Bronchial epithelial cell (primary cell): ENCODE results near the gene GTF2IRD2. TPM values are rescaled to one million over a fixed set of nuclear protein-coding genes. Genes with fewer than 3 reads are reported as not detected.
A peak's percentile ranks its signal among the peaks of the same experiment; 100 is the strongest.
"Not testable (repeated sequence)": the region's sequence is repeated elsewhere in the genome, so short reads cannot be mapped to it uniquely, and the experiment has no call there.

ENCODE experiments used
- DNase-seq: peaks from one replicate; pipeline ENCODE4 v3.0.0-alpha.2; 2010; ENCODE audit warnings: low read depth
- FAIRE-seq: peaks from 2 replicates; lab custom pipeline; 2011; peaks lifted over from hg19 to GRCh38; lab: Jason Lieb, UNC
- H3K27me3 ChIP-seq: 2 replicates; pipeline ENCODE4 v1.5.1; 2011; ENCODE audit warnings: low read length; ENCODE audit not compliant: control insufficient read depth, insufficient read depth
- H3K36me3 ChIP-seq: 2 replicates; pipeline ENCODE4 v1.5.1; 2011; ENCODE audit warnings: low read length; ENCODE audit not compliant: control insufficient read depth, insufficient read depth
- H3K4me3 ChIP-seq: 2 replicates; pipeline ENCODE4 v1.5.1; 2011; ENCODE audit warnings: mild to moderate bottlenecking, low read depth, low read length, control low read depth
- total RNA-seq: library from RNA; depleted of rRNA; stranded (reverse); fragments of >200 nt; gene quantifications from 2 replicates; pipeline ENCODE4 v1.2.1, GENCODE V29; 2014

Gene GTF2IRD2
- 1.6 and 2.7 TPM in 2 replicates for total RNA-seq

- H3K4me3 ChIP-seq, result peak within 1 kb of the TSS; percentile 26
- H3K27me3 ChIP-seq, DNase-seq, H3K36me3 ChIP-seq, FAIRE-seq: not testable (repeated sequence)
Observed at GRCh38 chr7:74850833-74851721, at the start of gene GTF2IRD2. TSS of gene GTF2IRD2 (minus strand) at chr7:74851605. CDS start at chr7:74836378, 15,227 bp downstream.

- H3K36me3 ChIP-seq, H3K27me3 ChIP-seq, FAIRE-seq: not testable (repeated sequence)
- DNase-seq, result peak; percentile 60
- H3K4me3 ChIP-seq, result peak overlapping the region; percentile 51
Observed at GRCh38 chr7:74890158-74891123, 39.0 kb upstream of the GTF2IRD2 start.

- FAIRE-seq, H3K4me3 ChIP-seq, H3K36me3 ChIP-seq, DNase-seq, H3K27me3 ChIP-seq: not testable (repeated sequence)
Observed at GRCh38 chr7:74889518-74890129, 38.2 kb upstream of the GTF2IRD2 start.

- H3K36me3 ChIP-seq, FAIRE-seq, DNase-seq, H3K4me3 ChIP-seq, H3K27me3 ChIP-seq: not testable (repeated sequence)
Observed at GRCh38 chr7:74885295-74885694, 33.9 kb upstream of the GTF2IRD2 start.

- not testable (repeated sequence) for H3K36me3 ChIP-seq, DNase-seq, H3K4me3 ChIP-seq, H3K27me3 ChIP-seq, FAIRE-seq
Observed at GRCh38 chr7:74882110-74882509, 30.7 kb upstream of the GTF2IRD2 start.

- not testable (repeated sequence) for H3K36me3 ChIP-seq, DNase-seq, FAIRE-seq, H3K27me3 ChIP-seq, H3K4me3 ChIP-seq
Observed at GRCh38 chr7:74874748-74875512, 23.5 kb upstream of the GTF2IRD2 start.

GRCh38 chr7:74874104-74874747 is 22.8 kb upstream of the GTF2IRD2 start:
- not testable (repeated sequence) for H3K4me3 ChIP-seq, FAIRE-seq, H3K36me3 ChIP-seq, H3K27me3 ChIP-seq, DNase-seq

- not testable (repeated sequence) for DNase-seq, H3K36me3 ChIP-seq, H3K27me3 ChIP-seq, H3K4me3 ChIP-seq, FAIRE-seq
Observed at GRCh38 chr7:74872542-74872941, 21.1 kb upstream of the GTF2IRD2 start.

- not testable (repeated sequence) for H3K4me3 ChIP-seq, DNase-seq, H3K27me3 ChIP-seq, FAIRE-seq, H3K36me3 ChIP-seq
Observed at GRCh38 chr7:74865777-74866176, 14.4 kb upstream of the GTF2IRD2 start.

- FAIRE-seq, DNase-seq, H3K4me3 ChIP-seq, H3K27me3 ChIP-seq, H3K36me3 ChIP-seq: not testable (repeated sequence)
Observed at GRCh38 chr7:74849853-74850252, 1.6 kb downstream of the GTF2IRD2 start.

GRCh38 chr7:74830411-74830810 is 21.0 kb downstream of the GTF2IRD2 start:
- H3K27me3 ChIP-seq, DNase-seq, FAIRE-seq, H3K36me3 ChIP-seq, H3K4me3 ChIP-seq: not testable (repeated sequence)

GRCh38 chr7:74829959-74830358 is 21.4 kb downstream of the GTF2IRD2 start:
- not testable (repeated sequence) for H3K36me3 ChIP-seq, FAIRE-seq, H3K4me3 ChIP-seq, DNase-seq, H3K27me3 ChIP-seq

GRCh38 chr7:74821259-74821658 is 30.1 kb downstream of the GTF2IRD2 start:
- not testable (repeated sequence) for FAIRE-seq, H3K27me3 ChIP-seq, DNase-seq, H3K36me3 ChIP-seq, H3K4me3 ChIP-seq
